DMS114 treated with DMSO at 0.1 percent for 48 hours (cell line): Measurements from ENCODE around the gene RASGRP2.
A peak's percentile ranks its signal among the peaks of the same experiment; 100 is the strongest.

ENCODE experiments used
- DNase-seq: peaks from one replicate; lab custom pipeline; 2025; ENCODE audit not compliant: unreplicated experiment; lab: John Stamatoyannopoulos, UW

The RASGRP2 gene

DNA sequence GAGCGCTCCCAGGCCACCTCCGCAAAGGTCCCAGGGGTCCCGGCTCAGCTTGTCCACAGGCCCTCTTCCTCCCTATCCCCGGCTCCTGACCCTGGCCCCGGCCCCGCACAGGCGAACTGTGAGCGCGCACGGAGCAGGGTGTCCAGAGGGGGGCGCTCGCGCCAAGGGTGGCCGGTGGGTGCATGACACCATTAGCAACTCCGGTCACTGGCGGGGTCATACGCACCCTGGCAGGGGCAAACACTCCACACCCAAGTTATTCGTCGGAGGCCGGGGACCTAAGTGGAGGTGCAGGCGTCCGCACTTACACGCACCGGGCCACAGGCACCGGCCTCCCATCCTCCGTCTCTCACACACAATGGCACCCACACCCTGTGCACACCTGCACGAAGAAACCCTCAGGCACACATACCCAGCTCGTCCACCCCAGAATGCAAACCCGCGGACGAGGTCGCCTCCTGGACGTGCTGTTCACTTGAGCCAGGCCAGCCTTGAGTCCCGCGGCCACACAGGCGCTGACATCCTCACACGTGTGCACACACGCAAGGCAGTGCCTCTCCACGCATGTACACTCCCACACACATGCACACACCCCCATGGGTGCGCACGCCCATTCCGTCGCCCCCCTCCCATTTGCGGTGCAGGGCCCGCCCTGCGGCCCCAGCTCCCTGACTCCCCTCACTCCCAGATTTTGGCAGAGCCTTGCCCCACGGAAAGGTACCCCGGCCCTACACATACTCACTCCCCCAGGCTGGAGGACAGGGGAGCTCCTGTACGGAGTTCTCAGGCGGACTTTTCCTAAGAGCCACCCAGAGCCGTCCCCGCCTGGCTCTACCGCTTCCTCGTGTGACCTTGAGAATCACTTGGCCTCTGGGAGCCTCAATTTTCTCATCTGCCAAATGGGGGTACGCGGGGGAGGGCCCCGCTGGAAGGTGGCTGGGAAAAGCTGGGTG, at the start of gene RASGRP2:
Gene RASGRP2 (minus strand): TSS at position 552 of the 953 bp plus-strand sequence. CDS start 1,276 bp downstream, outside the sequence.
- no peak for DNase-seq

DNA sequence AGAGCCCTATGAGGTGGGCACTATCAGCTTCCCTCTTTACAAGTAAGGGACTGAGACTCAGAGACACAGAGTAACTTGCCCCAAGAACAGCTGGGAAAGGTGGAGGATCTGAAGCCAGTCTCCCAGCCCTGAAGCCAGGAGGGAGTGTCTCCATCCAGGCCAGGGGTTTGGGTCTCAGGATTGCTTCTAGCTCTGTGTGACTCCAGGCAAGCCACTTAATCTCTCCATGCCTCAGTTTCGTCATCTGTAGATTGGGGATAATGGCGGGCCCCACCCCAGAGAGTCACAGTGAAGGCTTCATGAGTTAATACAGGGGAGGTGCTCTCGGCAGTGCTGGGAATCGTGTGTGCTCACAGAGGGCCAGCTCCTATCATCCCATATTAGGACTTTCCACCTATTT, 48.5 kb upstream of the RASGRP2 start:
- no peak for DNase-seq

DNA sequence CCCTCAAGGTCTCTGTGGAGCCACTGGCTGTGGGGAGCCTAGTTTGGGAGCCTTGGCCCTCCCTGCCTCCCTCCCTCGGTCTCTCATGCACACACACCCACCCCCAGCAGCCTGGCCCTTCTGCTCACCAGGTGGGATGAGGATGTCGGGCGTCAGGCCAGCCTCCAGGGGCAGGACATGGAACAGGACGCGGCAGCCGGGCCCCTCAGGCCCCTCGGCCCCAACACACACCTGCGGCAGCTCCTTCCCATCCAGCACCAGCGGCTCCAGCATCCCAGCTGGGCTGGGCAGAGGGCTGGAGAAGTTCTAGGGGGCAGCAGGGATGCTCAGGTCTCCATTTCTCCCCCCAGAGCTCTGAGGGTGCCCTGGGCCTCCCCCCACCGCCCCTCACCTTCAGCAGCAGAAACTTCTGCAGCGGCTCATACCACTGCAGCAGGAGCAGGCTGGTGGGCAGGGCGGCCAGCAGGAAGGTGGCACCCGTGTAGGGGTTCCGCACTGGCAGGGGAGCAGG, 47.9 kb upstream of the RASGRP2 start:
- no peak for DNase-seq

DNA sequence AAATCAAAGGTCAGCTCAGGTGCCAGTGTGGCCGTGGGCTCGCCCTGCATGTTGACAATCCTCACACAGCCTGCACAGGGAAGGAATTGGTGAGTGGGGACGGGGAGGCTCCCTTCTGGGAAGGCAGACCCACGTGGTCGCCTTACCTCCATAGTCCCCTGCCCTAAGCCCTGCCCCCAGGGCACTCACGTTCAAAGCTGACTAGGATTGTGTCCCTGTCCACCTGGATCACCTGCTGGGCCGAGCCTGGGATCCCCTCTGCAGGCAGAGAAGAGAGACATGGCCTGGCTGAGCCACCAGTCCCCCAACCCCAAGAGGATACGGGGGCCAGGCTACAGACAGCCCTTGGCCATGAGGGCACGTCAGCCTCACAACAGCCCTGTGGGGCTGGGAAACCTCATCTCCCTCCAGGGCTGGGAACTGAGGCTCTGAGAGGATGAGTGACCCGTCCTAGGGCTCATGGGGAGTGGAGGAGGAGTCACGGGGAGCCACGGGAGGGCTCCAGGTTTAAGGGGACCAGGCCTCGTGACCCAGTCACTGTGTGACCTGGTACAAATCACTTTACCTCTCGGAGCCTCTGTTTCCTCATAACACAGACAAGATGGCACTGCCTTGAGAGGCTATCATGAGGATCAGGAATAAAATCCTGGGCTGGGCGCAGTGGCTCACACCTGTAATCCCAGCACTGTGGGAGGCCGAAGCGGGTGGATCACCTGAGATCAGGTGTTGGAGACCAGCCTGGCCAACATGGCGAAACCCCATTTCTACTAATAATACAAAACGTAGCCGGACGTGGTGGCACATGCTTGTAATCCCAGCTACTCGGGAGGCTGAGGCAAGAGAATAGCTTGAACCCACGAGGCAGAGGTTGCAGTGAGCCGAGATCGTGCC, 46.5 kb upstream of the RASGRP2 start:
- DNase-seq = no peak

DNA sequence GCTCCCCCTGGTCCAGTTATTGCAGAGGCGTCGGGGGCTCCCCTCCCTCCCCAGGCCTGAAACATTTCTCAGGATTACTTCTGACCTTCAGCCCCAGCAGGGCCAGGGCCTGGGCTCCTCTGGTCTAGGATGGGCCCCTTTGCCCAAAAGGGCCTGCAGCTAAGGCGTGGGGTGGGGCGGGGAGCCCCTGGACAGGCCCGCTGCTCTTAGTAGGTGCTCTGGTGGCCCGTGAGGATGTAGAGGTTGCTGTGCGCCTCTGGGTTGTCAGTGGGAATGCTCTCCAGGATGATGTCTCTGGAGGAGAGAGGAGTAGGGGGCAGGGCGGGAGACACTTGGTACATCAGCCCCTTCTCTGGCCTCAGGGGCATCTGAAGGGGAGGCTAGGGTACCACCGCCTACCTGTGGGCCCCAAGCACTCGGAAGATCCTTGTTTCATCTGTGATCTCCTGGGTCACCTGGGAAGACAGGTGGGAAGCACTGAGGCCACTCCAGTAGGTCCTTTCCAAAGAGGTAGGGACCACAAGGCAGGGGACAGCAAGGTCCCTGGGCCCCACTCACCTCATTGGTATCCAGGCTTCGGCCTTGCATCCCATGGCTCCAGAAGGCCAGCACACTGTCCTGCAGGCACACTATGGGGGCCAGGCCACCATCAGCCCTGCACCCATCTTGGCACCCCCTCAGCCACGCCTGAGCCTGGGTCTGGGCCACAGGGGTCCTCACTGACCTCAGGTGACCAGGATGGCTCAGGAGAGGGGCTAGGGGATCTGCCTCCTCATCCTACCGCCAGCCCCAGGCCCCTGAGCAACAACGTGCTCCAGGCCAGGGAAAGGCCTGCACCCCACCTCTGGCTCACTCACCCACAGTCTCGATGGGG, 45.6 kb upstream of the RASGRP2 start:
- DNase-seq = no peak

DNA sequence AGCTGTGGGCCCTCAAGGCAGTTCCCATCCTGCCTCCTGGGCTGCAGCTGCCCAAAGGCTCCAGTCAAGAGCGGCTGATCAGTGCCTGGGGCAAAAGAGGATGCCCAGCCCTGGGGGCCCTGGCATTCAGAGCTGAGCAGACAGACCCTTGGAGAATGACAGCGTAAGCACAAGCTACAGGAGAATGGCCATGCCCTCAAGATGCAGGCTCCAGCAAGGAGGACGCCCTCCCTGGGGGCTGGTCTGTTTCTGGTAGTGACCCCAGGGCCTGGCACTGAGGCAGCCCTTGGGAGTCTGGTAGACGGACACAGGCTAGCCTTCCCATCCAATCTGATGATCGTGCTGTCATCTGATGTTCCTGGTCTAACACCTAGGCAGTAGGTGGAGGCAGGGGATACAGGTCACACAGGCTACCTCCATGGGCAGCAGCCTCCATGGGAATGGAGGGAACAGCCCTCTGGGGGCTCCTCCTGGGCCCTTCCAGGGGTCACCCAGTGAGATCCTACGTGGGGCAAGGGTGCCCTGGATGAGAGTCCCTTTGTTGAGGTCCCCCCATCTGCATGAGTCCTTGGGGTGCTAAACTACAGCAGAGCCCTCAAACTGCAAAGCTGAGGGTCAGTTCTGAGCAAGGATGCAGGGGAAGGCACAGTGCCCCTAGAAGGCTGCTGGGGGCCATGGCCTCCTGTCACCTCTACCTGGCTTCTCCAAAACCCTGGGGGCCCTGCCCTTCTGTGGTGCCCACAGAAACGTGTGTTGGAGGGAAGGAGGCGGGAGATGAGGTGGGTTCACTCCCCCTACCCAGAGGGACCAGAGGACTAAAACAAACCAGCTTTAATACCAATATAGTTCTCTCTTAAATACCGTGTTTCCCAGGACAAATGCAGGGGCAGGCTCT, 44.6 kb upstream of the RASGRP2 start:
- DNase-seq = no peak

DNA sequence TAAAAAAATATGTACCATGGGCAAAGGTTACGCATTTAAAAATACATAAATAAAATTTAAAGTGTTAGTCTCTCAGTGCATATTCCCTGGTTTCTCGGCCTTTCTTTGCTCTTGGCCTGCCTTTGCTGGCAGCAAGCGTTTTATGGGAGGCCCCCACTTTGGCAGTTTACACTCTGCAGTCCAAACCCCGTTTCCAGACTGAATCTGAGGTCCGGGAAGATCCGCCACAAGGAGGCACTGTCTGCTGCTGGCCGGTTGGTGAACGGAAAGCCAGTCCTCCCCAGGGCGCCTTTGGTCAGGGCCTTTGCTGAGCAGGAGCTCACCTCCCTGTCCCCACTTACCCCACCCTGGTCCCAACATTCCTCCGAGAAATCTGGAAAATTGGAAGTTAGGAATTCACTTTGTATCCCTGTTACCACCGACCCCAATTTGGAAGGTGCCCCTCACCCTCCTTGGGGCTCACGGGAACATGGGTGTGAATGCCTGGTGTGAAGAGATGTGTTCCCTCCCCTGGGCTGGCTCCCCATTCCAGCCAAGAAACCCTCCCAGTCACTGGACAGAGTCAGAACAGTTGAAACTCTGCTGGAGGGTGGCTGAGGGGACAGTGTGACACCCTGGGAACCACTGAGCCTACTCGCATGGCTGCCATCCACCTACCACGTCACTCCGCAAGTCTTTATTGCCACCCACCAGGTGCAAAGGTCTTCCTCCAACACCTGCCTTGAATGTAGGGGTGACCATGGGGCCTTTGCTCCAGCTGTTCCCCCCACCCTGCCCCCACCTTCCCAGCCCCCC, 43.8 kb upstream of the RASGRP2 start:
- no peak for DNase-seq

DNA sequence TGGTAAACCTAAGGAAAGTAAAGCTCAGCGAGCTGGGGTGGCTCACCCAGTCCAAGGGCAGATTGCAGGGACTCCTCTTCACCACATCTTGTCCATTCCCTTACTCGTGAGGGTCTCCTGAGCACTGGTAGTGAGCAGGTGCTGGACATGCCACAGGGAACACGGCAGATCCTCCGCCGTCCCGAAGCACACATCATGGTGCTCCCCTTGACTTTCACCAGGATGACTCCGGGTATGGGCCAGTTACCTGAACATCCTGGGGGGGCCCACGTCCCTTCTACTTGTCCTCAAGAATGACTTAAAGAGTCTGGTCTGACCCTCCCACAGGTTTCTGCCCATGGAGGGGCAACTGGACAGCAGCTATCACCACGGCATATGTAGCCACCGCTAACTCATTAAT, 42.4 kb upstream of the RASGRP2 start:
- DNase-seq = no peak

DNA sequence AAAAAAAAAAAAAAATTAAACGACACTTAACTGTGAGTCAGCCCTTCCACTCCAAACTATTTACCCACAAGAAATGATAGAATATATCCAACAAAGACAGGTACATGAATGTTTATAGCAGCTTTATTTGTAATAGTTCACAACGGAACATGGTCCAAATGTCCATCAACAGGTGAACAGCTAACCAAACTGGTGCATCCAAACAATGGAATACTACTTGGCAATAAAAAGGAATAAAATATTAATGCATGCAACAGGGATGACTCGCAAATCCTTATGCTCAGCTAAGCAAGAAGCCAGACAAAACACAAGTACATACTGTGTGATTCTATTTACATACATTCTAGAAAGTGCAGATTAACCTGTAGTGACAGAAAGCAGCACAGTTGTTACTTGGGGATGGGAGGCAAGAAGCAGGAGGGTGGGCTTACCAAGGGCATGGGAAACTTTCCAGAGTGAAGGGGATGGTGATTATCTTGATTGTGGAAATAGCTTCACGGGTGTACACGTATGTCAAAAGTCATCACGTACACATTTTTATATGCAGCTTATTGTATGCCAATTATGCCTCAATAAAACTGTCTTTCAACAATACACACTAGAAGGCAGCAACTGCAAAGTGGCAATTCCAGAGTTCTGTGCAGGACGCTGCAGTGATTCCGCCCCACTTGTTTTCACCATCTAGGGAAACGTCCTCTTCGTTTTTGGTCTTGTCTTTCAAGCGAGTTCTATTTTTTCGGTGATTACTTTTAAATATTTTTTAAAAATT, 41.1 kb upstream of the RASGRP2 start:
- DNase-seq = no peak

DNA sequence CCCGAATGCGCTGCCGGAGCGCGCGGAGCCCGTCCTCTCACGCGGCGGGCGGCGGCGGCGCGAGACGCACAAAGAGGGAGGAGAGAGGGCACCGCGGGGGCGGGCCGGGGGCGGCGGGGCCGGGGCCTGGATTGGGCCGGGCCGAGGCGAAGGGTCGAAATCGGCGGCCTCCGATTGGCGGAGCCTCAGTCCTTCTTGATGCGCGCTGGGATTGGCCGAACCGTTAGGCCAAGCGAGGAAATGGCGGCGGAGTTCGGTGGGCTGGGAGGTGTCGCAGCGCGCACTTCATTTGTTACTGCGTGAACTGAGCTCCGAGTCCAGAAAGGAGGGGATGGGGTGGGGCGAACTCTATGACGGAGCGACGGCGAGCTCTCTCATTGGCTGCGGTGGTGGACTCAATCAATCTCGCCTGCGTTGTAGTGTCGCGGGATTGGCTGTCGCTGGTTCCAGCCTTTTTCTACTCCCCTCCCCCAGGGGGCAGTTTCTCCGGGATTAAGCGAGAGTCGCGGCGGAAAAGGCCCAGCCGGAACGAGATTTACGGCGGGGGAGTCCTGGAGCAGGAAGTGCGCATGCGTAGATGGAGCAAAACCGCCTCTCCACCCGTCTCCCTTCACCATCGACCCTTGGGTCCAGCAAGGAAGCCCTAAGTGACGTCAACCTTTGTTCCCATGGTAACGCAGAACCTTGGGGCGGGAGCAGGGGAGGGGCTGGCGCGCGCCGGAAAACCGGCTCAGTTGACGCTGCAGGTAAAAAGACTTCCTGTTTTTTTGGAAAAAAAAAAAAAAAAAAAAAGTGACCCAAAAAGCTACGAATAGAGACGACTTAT, 34.7 kb upstream of the RASGRP2 start, which contains the start of gene SF1:
Gene SF1 (minus strand): TSS at position 70 of the 826 bp plus-strand sequence. CDS start 150 bp downstream, outside the sequence.
- DNase-seq = peak; percentile 100

DNA sequence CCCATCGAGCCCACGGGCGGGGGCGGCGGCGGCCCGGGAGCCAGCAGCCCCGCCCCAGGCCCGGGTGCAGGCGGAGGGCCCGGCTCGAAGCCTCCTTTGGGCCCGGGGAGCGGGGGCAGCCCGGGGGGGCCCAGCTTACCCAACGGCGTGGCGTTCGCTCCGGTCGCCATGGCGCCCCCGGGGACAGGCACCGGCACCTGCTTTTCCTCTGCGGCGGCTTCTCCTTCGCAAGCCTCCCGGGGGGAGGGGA, 34.2 kb upstream of the RASGRP2 start:
- no peak for DNase-seq

DNA sequence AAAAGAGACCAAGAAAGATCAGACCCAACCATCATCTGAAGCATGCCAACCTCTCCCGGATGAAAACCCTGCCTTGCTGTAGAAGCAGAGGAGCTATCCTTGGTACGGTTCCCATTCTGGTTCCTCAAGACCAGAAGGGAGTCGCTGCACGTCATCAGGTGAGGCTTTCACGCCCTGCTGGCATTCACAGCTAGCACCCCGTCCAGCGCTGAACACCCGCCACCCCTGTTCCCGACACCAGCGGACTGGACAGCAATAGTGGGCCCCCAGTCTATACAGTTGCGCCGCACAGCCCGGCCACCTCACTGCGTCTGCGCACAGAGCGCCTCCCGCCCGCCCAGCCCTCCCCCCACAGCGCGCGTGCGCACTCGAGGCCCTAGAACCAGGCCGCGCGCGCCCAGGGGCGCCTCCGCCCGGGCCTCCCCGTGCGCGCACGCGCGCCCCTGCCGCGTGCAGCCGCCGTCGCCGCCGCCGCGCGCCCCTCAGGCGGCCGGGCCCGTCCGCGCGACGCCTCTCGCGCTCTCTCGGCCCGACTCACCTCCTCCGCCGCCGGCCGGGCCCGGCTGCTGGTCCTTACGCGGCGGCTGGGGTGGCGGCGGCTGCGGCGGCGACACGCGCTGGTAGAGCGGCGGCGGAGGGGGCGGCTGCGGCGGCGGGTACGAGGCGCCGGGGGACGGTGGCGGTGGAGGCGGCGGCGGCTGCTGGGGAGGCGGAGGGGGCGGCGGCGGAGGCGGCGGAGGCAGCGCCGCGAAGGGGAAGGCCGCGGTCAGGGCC, 33.7 kb upstream of the RASGRP2 start:
- peak; percentile 50 for DNase-seq

DNA sequence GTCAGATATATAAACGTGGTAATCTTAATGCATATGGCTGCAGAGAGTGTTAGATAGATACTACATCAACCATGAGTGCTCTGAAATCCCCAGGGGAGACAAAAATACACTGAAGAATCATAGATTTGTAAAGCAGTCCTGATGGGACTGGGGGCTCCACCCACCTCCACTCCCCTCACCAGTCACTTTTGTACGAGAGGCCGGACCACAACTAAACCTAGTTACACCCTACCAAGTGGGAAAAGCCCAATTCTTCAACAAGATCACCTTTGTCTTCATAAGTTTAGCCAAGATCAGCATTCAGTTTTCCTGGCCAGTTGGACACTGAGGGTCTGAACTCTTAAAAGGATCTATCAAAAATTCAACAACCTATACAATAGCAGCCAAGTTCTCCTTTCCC, 32.9 kb upstream of the RASGRP2 start:
- DNase-seq = no peak

DNA sequence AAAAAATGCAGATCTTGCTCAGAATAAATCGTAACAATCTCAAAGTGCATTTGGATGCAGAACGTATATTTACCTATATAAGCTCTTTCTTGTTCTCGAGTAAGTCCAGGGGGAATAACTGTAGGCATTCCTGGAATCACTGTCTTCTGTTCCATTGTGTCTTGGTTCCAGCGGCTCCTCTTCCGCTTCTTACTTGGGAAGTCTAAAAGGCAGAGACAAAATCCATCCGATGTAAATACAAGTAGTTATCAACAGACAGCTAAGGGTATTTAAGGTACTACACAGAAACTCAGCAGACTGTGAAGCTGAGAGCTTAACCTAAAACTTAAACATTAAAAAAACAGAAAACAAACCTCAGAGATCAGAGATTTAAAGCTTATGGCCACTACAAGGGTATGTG, 32.5 kb upstream of the RASGRP2 start:
- DNase-seq = no peak

DNA sequence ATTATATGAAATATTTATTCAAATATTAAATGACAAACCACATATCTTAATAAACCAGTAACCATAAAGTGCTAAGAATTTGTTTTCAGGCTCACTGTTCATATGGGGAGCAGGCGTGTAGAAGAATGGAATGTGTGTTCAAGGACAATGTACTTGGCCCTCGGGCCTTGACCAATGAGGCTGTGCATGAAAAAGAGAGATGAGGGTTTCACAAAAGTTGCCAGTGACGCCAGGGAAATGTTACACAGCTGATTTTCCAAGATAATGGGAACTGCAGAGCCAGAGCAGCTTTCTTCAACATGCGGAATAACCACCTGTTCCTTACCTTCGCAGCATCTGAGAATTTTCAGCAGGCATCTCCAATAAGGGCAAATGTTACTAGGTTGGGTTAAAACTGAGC, 30.2 kb upstream of the RASGRP2 start:
- no peak for DNase-seq

DNA sequence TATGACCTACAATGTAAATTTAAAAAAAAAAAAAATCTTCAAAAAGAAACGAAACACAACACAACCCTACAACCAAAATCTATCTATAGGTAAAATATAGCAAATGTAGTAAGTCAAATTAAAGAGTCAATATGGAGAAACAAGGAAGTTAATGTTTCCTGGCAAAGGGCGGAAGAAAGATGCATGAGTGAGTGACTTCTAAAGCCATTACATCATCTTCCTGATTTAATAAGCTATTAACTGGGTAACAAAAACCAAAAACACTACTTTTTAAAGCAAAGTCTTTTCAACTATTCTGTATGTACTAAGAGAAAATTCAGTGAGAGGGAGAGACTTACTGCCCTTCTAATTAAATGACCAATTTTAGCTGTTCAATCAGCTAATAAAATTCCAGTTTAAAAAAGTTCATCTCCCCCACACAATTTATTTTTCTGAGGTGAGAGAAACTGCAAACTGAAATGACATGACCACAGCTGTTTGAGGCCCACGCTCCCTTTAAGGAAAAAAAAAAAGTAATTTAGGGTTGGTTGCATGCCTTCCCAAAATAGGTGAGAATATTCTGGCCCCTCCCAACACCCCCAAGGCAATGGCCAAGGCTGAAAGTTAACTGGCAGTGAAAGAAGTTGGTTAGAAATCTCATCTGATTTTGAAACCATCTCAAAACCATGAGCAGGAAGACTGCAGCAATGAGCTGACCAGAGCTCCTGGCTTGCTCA, 28.5 kb upstream of the RASGRP2 start:
- no peak for DNase-seq
